BLaER1 treated with 17β-estradiol and CSF1 and Interleukin-3, amounts not matched to agents 10 nM and 100 nM (cell line): ENCODE results near the gene MMP25.
"Not testable (repeated sequence)": the region's sequence is repeated elsewhere in the genome, so short reads cannot be mapped to it uniquely, and the experiment has no call there.

ENCODE experiments used
- H3K27ac ChIP-seq, 11 experiments: shearing (Covaris generic); formaldehyde crosslinking; 2 replicates each; pipeline ENCODE4 v1.8.1; 2022
- H3K27me3 ChIP-seq, 11 experiments: shearing (Covaris generic); formaldehyde crosslinking; 2 replicates each; pipeline ENCODE4 v1.8.1; 2022
- H3K36me3 ChIP-seq, 11 experiments: shearing (Covaris generic); formaldehyde crosslinking; 2 replicates each; pipeline ENCODE4 v1.8.1; 2022
- H3K4me1 ChIP-seq, 10 experiments: shearing (Covaris generic); formaldehyde crosslinking; 2 replicates each; pipeline ENCODE4 v1.8.1; 2022
- H3K4me2 ChIP-seq, 11 experiments: shearing (Covaris generic); formaldehyde crosslinking; 2 replicates each; pipeline ENCODE4 v1.8.1; 2022
- H3K4me3 ChIP-seq, 10 experiments: shearing (Covaris generic); formaldehyde crosslinking; 2 replicates each; pipeline ENCODE4 v1.8.1; 2022
- H3K9ac ChIP-seq, 11 experiments: shearing (Covaris generic); formaldehyde crosslinking; 2 replicates each; pipeline ENCODE4 v1.8.1; 2022
- H3K9me3 ChIP-seq, 11 experiments: shearing (Covaris generic); formaldehyde crosslinking; replicated peaks in 1 of 11; 2 replicates each; pipeline ENCODE4 v1.8.1; 2022
- H4K20me1 ChIP-seq, 11 experiments: shearing (Covaris generic); formaldehyde crosslinking; 2 replicates each; pipeline ENCODE4 v1.8.1; 2022
- Cebpa-rat ChIP-seq, 11 experiments: shearing (Covaris generic); IDR thresholded peaks; 2 replicates each; pipeline ENCODE4 v1.8.1; 2022

The MMP25 gene

GRCh38 chr16:3075523-3075915 lies 29.2 kb downstream of the MMP25 start:
- Histone ChIP-seq H4K20me1 (no peaks in the 10 kb centered on the region), H3K9ac (peak overlapping the region in 9 of 11 experiments; percentile 32 to 82 (median 72); a peak in 17 of 22 replicates), H3K36me3 (peaks cover 0 to 23% (median 1%) of the 10 kb centered on the region in 11 experiments; a peak in 8 of 22 replicates), H3K4me3 (peak overlapping the region in 6 of 10 experiments; percentile 6 to 50 (median 37); a peak in 7 of 20 replicates), H3K27ac (peak overlapping the region in 9 of 11 experiments; percentile 45 to 95 (median 86); a peak in 17 of 22 replicates), H3K4me2 (peak overlapping the region; percentile 70 to 95 (median 89)), H3K27me3 (no peaks in the 10 kb centered on the region), H3K9me3 (peaks cover 10 to 42% (median 38%) of the 10 kb centered on the region in 11 experiments; a peak in 20 of 22 replicates), H3K4me1 (peaks cover 44 to 82% (median 76%) of the 10 kb centered on the region in 10 experiments)
- TF ChIP-seq Cebpa-rat (IDR thresholded peaks at IDR 0.05), result no peak

GRCh38 chr16:3075946-3076345 lies 29.6 kb downstream of the MMP25 start:
- Histone ChIP-seq H3K9me3 (peaks cover 11 to 47% (median 42%) of the 10 kb centered on the region in 11 experiments; a peak in 20 of 22 replicates), H3K36me3 (peaks cover 0 to 28% (median 6%) of the 10 kb centered on the region in 11 experiments; a peak in 8 of 22 replicates), H3K4me3 (0 out of 20 replicates have a peak overlapping the region, but pooled peaks of 2 of the 10 experiments have one; percentile 13 to 39), H3K27ac (peak overlapping the region in 8 of 11 experiments; percentile 77 to 95 (median 89); a peak in 17 of 22 replicates), H3K4me1 (peaks cover 44 to 79% (median 72%) of the 10 kb centered on the region in 10 experiments), H3K9ac (peak overlapping the region in 7 of 11 experiments; percentile 30 to 82 (median 72); a peak in 11 of 22 replicates), H3K4me2 (peak overlapping the region; percentile 43 to 95 (median 89); a peak in 21 of 22 replicates)
- not testable (repeated sequence) for H4K20me1 ChIP-seq, H3K27me3 ChIP-seq

GRCh38 chr16:3076577-3076976 lies 30.2 kb downstream of the MMP25 start:
- Histone ChIP-seq H3K4me3 (peak overlapping the region in 5 of 10 experiments; percentile 13 to 39 (median 28); a peak in 8 of 20 replicates), H3K4me1 (peaks cover 44 to 77% (median 66%) of the 10 kb centered on the region in 10 experiments), H3K27me3 (no peaks in the 10 kb centered on the region), H3K9me3 (peaks cover 11 to 52% (median 47%) of the 10 kb centered on the region in 11 experiments; a peak in 20 of 22 replicates), H4K20me1 (no peaks in the 10 kb centered on the region), H3K9ac (peak overlapping the region in 7 of 11 experiments; percentile 23 to 82 (median 72); a peak in 12 of 22 replicates), H3K4me2 (peak overlapping the region; percentile 43 to 95 (median 89)), H3K27ac (peak overlapping the region in 9 of 11 experiments; percentile 7 to 95 (median 86); a peak in 18 of 22 replicates), H3K36me3 (peaks cover 0 to 32% (median 10%) of the 10 kb centered on the region in 11 experiments; a peak in 8 of 22 replicates)
- no peak for TF ChIP-seq Cebpa-rat (IDR thresholded peaks at IDR 0.05)

GRCh38 chr16:3080024-3080423 lies 33.7 kb downstream of the MMP25 start:
- TF ChIP-seq Cebpa-rat (IDR thresholded peaks at IDR 0.05), result no peak
- H3K36me3 ChIP-seq, result peaks cover 0 to 32% (median 10%) of the 10 kb centered on the region in 11 experiments; a peak in 8 of 22 replicates
- no peak overlapping the region for H3K27ac ChIP-seq
- H3K9me3 ChIP-seq, result peaks cover 11 to 52% (median 47%) of the 10 kb centered on the region in 11 experiments; a peak in 20 of 22 replicates
- no peak overlapping the region for H3K9ac ChIP-seq
- no peaks in the 10 kb centered on the region for H3K27me3 ChIP-seq
- no peaks in the 10 kb centered on the region for H4K20me1 ChIP-seq
- peaks cover 23 to 50% (median 39%) of the 10 kb centered on the region in 10 experiments for H3K4me1 ChIP-seq
- no peak overlapping the region for H3K4me2 ChIP-seq
- H3K4me3 ChIP-seq, result no peak overlapping the region

GRCh38 chr16:3081957-3082356 lies 35.6 kb downstream of the MMP25 start:
- H3K4me2 ChIP-seq, H3K27me3 ChIP-seq, H3K27ac ChIP-seq, H3K9ac ChIP-seq, H4K20me1 ChIP-seq, H3K4me3 ChIP-seq: not testable (repeated sequence)
- H3K36me3 ChIP-seq, result peaks cover 0 to 31% (median 10%) of the 10 kb centered on the region in 11 experiments; a peak in 8 of 22 replicates
- H3K4me1 ChIP-seq, result peaks cover 20 to 50% (median 39%) of the 10 kb centered on the region in 10 experiments
- peaks cover 9 to 44% (median 41%) of the 10 kb centered on the region in 11 experiments; a peak in 20 of 22 replicates for H3K9me3 ChIP-seq

GRCh38 chr16:3083408-3083807 lies 37.0 kb downstream of the MMP25 start:
- H3K4me2 ChIP-seq, H3K9ac ChIP-seq, H3K27ac ChIP-seq, H3K4me3 ChIP-seq, H3K27me3 ChIP-seq, H4K20me1 ChIP-seq: not testable (repeated sequence)
- Histone ChIP-seq H3K9me3 (peaks cover 0 to 29% (median 27%) of the 10 kb centered on the region in 11 experiments; a peak in 19 of 22 replicates), H3K36me3 (peaks cover 0 to 17% (median 0%) of the 10 kb centered on the region in 11 experiments; a peak in 5 of 22 replicates), H3K4me1 (peaks cover 30 to 50% (median 40%) of the 10 kb centered on the region in 10 experiments)

- H3K4me3 ChIP-seq, result no peak overlapping the region
- no peaks in the 10 kb centered on the region for H4K20me1 ChIP-seq
Observed at GRCh38 chr16:3084491-3084890, 38.1 kb downstream of the MMP25 start.

GRCh38 chr16:3084969-3085670 lies 38.8 kb downstream of the MMP25 start:
- Histone ChIP-seq H3K36me3 (peaks cover 0 to 12% (median 0%) of the 10 kb centered on the region in 11 experiments; a peak in 4 of 22 replicates), H3K4me3 (no peak overlapping the region), H3K4me1 (peaks cover 31 to 57% (median 47%) of the 10 kb centered on the region in 10 experiments), H3K9me3 (peaks cover 0 to 14% (median 13%) of the 10 kb centered on the region in 11 experiments; a peak in 19 of 22 replicates), H3K27ac (0 out of 22 replicates have a peak overlapping the region, but pooled peaks of 1 of the 11 experiments have one; percentile 15), H4K20me1 (no peaks in the 10 kb centered on the region), H3K9ac (no peak overlapping the region; a peak in 1 of 22 replicates), H3K4me2 (peak overlapping the region; percentile 14 to 100 (median 90); a peak in 18 of 22 replicates), H3K27me3 (no peaks in the 10 kb centered on the region)
- no peak for TF ChIP-seq Cebpa-rat (IDR thresholded peaks at IDR 0.05)

More at GRCh38 chr16:3084491-3084890, 38.1 kb downstream of the MMP25 start:
- TF ChIP-seq Cebpa-rat (IDR thresholded peaks at IDR 0.05), result no peak
- H3K9me3 ChIP-seq, result peaks cover 0 to 21% (median 19%) of the 10 kb centered on the region in 11 experiments; a peak in 19 of 22 replicates
- H3K4me1 ChIP-seq, result peaks cover 31 to 57% (median 47%) of the 10 kb centered on the region in 10 experiments
- peak overlapping the region in 9 of 11 experiments; percentile 28 to 100 (median 85); a peak in 6 of 22 replicates for H3K4me2 ChIP-seq
- H3K27ac ChIP-seq, result no peak overlapping the region
- no peak overlapping the region for H3K9ac ChIP-seq
- H3K36me3 ChIP-seq, result peaks cover 0 to 17% (median 0%) of the 10 kb centered on the region in 11 experiments; a peak in 4 of 22 replicates
- no peaks in the 10 kb centered on the region for H3K27me3 ChIP-seq
